Loucy (cell line): ENCODE measurements around the gene TOMM70.

Source experiments
- H2AFZ ChIP-seq: fragments of 200-600 bp; sonication (generic); 2 replicates; pipeline ENCODE4 v1.6.0; 2016; ENCODE audit warnings: antibody characterized with exemption, mild to moderate bottlenecking, low read length, moderate library complexity
- H3F3A ChIP-seq: fragments of 200-600 bp; 2 replicates; pipeline ENCODE4 v1.6.0; 2016; ENCODE audit warnings: antibody characterized with exemption, low read depth, mild to moderate bottlenecking
- H3K27me3 ChIP-seq: fragments of 200-600 bp; sonication (generic); 2 replicates; pipeline ENCODE4 v1.6.1; 2014; ENCODE audit warnings: low read length, mild to moderate bottlenecking; ENCODE audit not compliant: insufficient read depth, poor library complexity, severe bottlenecking
- H3K36me3 ChIP-seq: fragments of 200-600 bp; sonication (generic); 2 replicates; pipeline ENCODE4 v1.6.1; 2016; ENCODE audit warnings: low read length; ENCODE audit not compliant: insufficient read depth
- H3K4me1 ChIP-seq: fragments of 200-600 bp; sonication (generic); 2 replicates; pipeline ENCODE4 v1.5.1; 2014; ENCODE audit warnings: low read length, mild to moderate bottlenecking; ENCODE audit not compliant: insufficient read depth, poor library complexity, severe bottlenecking
- H3K4me2 ChIP-seq: fragments of 200-600 bp; sonication (generic); 2 replicates; pipeline ENCODE4 v1.6.0; 2014; ENCODE audit warnings: antibody characterized with exemption, low read length, low read depth, mild to moderate bottlenecking; ENCODE audit not compliant: poor library complexity, severe bottlenecking
- H3K4me3 ChIP-seq: fragments of 200-600 bp; sonication (generic); 2 replicates; pipeline ENCODE4 v1.5.1; 2014; ENCODE audit warnings: low read length, mild to moderate bottlenecking, mixed read lengths; ENCODE audit not compliant: poor library complexity, severe bottlenecking
- H3K79me2 ChIP-seq: fragments of 200-600 bp; sonication (generic); 2 replicates; pipeline ENCODE4 v1.6.1; 2014; ENCODE audit warnings: low read length; ENCODE audit not compliant: insufficient read depth
- H3K9ac ChIP-seq: fragments of 200-600 bp; sonication (generic); 2 replicates; pipeline ENCODE4 v1.6.0; 2014; ENCODE audit warnings: mild to moderate bottlenecking, low read depth, low read length, moderate library complexity; ENCODE audit not compliant: poor library complexity, severe bottlenecking
- H3K9me2 ChIP-seq: fragments of 200-600 bp; sonication (generic); replicated peaks from 2 replicates; pipeline ENCODE4 v1.6.1; 2016; ENCODE audit warnings: low read depth, low read length, mixed read lengths
- H3K9me3 ChIP-seq: fragments of 200-600 bp; sonication (generic); 2 replicates; pipeline ENCODE4 v1.6.1; 2014; ENCODE audit warnings: mild to moderate bottlenecking, antibody characterized with exemption, low read length, low read depth; ENCODE audit not compliant: insufficient read depth
- H4K20me1 ChIP-seq: fragments of 200-600 bp; sonication (generic); 2 replicates; pipeline ENCODE4 v1.6.0; 2014; ENCODE audit warnings: antibody characterized with exemption, low read length, mild to moderate bottlenecking; ENCODE audit not compliant: insufficient read depth, poor library complexity, severe bottlenecking
- CTCF ChIP-seq: fragments of 200-600 bp; sonication (generic); conservative IDR thresholded peaks from 2 replicates; pipeline ENCODE4 v1.5.1; 2014; ENCODE audit warnings: mild to moderate bottlenecking, antibody characterized with exemption, low read length
- EZH2phosphoT487 ChIP-seq: fragments of 200-600 bp; IDR thresholded peaks from 2 replicates; pipeline ENCODE4 v1.6.1; 2018; ENCODE audit warnings: antibody characterized with exemption, mild to moderate bottlenecking, moderate library complexity, borderline replicate concordance

Gene TOMM70

GRCh38 chr3:100360757-100361496, 40.0 kb downstream of the TOMM70 start:
- Histone ChIP-seq H3K4me2 (no peak overlapping the region), H3K4me1 (no peaks in the 10 kb centered on the region), H3K4me3 (no peak overlapping the region), H3K9me3 (peaks cover 5% of the 10 kb centered on the region; the same call in 1 of the 2 replicates), H3K36me3 (peaks cover 40% of the 10 kb centered on the region), H3F3A (no peaks in the 10 kb centered on the region), H3K27me3 (no peaks in the 10 kb centered on the region), H3K9me2 (no peaks in the 10 kb centered on the region), H3K79me2 (no peaks in the 10 kb centered on the region), H4K20me1 (no peaks in the 10 kb centered on the region), H3K9ac (no peak overlapping the region), H2AFZ (no peak overlapping the region)
- TF ChIP-seq CTCF = no peak
- no peak for TF ChIP-seq EZH2phosphoT487

- no peak for TF ChIP-seq CTCF
- Histone ChIP-seq H3K36me3 (peaks cover 30% of the 10 kb centered on the region), H3K4me3 (no peak overlapping the region), H2AFZ (no peak overlapping the region), H3K9ac (no peak overlapping the region), H3K27me3 (no peaks in the 10 kb centered on the region), H3K79me2 (no peaks in the 10 kb centered on the region), H3K9me2 (no peaks in the 10 kb centered on the region), H3F3A (no peaks in the 10 kb centered on the region), H3K9me3 (peaks cover 5% of the 10 kb centered on the region; the same call in 1 of the 2 replicates), H3K4me2 (no peak overlapping the region), H3K4me1 (no peaks in the 10 kb centered on the region), H4K20me1 (no peaks in the 10 kb centered on the region)
Measured at GRCh38 chr3:100359035-100359434, 41.9 kb downstream of the TOMM70 start.

- Histone ChIP-seq H3K27me3 (no peaks in the 10 kb centered on the region), H4K20me1 (no peaks in the 10 kb centered on the region), H3K9me3 (peaks cover 5% of the 10 kb centered on the region; the same call in 1 of the 2 replicates), H3K9ac (no peak overlapping the region), H2AFZ (no peak overlapping the region), H3K36me3 (peaks cover 30% of the 10 kb centered on the region), H3K4me1 (no peaks in the 10 kb centered on the region), H3K79me2 (no peaks in the 10 kb centered on the region), H3K9me2 (no peaks in the 10 kb centered on the region), H3K4me2 (no peak overlapping the region), H3K4me3 (no peak overlapping the region), H3F3A (no peaks in the 10 kb centered on the region)
- TF ChIP-seq CTCF (no peak), EZH2phosphoT487 (no peak)
Measured at GRCh38 chr3:100358413-100358812, 42.5 kb downstream of the TOMM70 start.
